ENCODE results near the gene ZNF22. TPM values are rescaled to one million over a fixed set of nuclear protein-coding genes. Genes with fewer than 3 reads are reported as not detected.

The ZNF22 gene
- total and polyA plus RNA-seq, 2 of the 4 experiments (the other 2 are of a cell fraction) = 10.6 to 12.4 TPM

DNA sequence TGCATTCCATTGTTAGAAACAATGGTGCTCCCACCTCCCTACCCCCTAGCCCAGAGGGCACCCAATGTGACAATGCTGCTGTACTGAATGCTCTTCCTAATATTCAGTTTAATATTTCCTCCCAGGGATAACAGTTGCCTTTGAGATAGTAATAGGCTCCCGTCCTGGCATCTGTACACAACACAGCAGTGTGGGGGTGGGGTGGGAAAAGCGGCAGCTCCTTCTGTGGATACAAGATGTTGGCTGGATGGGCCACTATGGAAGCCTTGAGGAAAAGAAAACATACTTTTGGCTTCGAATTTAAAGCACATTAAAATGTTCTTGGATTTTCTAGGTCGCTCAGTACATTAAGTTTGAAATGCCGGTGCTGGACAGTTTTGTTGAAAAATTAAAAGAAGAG, 9.2 kb upstream of the ZNF22 start:
- no TSS peak for BruUV-seq (replicated peaks)
- H4K5ac ChIP-seq (ENCODE audit: low read depth, low read length) = no peak overlapping the region
- H4K8ac ChIP-seq (ENCODE audit: low read depth in 2 of 2, low read length in 2 of 2) = no peak overlapping the region
- H2AK9ac ChIP-seq (replicated peaks; ENCODE audit: low read depth, low read length, poor library complexity) = no peak overlapping the region
- no peak overlapping the region; the same call in 1 of the 2 replicates for H3K18ac ChIP-seq (ENCODE audit: low read depth, low read length)
- H3K14ac ChIP-seq (replicated peaks; ENCODE audit: low read depth, low read length) = no peak overlapping the region; the same call in 1 of the 2 replicates
- no peaks in the 10 kb centered on the region for H3K9me3 ChIP-seq (ENCODE audit: control insufficient read depth, insufficient read depth, low read length)
- H3K79me1 ChIP-seq (ENCODE audit: low read depth in 1 of 2, low read length in 2 of 2) = peaks cover 0 to 8% of the 10 kb centered on the region in 2 experiments; a peak in 1 of 4 replicates
- H3K9me1 ChIP-seq (ENCODE audit: insufficient read depth, low read length) = peaks cover 40% of the 10 kb centered on the region
- H3K56ac ChIP-seq (ENCODE audit: extremely low read depth, insufficient read depth, low read length) = no peak overlapping the region
- H2BK120ac ChIP-seq (ENCODE audit: low read depth, low read length) = peak overlapping the region; percentile 99
- no peak overlapping the region for H3K9ac ChIP-seq (ENCODE audit: low read depth, low read length)
- intact Hi-C loops (cut with micrococcal nuclease) (no loop called here), dilution Hi-C loops (cut with HindIII; ENCODE audit: low sequenced_read_pairs, unreplicated experiment) (no loop called here), in situ Hi-C loops (cut with MboI; ENCODE audit: low sequenced_read_pairs) (loop anchor here (25.0 kb wide), 4 partner anchors 1021 to 1854 kb away; partner anchors contain the start of genes CSGALNACT2 and HNRNPF)
- peak overlapping the region; percentile 14 for H2BK5ac ChIP-seq (ENCODE audit: low read depth, low read length, poor library complexity, severe bottlenecking)
- peak overlapping the region; percentile 50; the same call in 1 of the 2 replicates for H3K4ac ChIP-seq (ENCODE audit: low read depth, low read length)
- peak overlapping the region; percentile 53; the same call in 1 of the 2 replicates for H2AK5ac ChIP-seq (ENCODE audit: low read depth, low read length)
- TF ChIP-seq NFE2L2 (IDR thresholded peaks at IDR 0.05; ENCODE audit: low read depth, low read length) (no peak), FOS (IDR thresholded peaks at IDR 0.05; ENCODE audit: low read depth, low read length) (no peak), RFX5 (IDR thresholded peaks at IDR 0.05; ENCODE audit: low read depth, low read length) (no peak), POLR2A (IDR thresholded peaks at IDR 0.05; ENCODE audit: low read depth, low read length) (no peak)
- no peaks in the 10 kb centered on the region for H3K27me3 ChIP-seq (ENCODE audit: control insufficient read depth, insufficient read depth, low read length)
- ChIA-PET POLR2A (ENCODE audit: unreplicated experiment) (no interaction called here), CTCF (no interaction called here)
- H3K36me3 ChIP-seq (ENCODE audit: control insufficient read depth, insufficient read depth, low read length) = peaks cover 11% of the 10 kb centered on the region; the same call in 1 of the 2 replicates
- H3K27ac ChIP-seq (ENCODE audit: insufficient read depth, low read length) = no peak overlapping the region
- peak overlapping the region; percentile 98 for H2BK20ac ChIP-seq (ENCODE audit: low read depth, low read length)
- ATAC-seq (ENCODE audit: low read depth) (no peak), DNase-seq (no peak)
- 83% methylated on average over 4 of the region's 5 CpGs; no CpG with 5 or more reads in 1 of the 2 experiments for WGBS, 2 experiments (ENCODE audit: extremely low coverage in 2 of 2, insufficient read length in 1 of 2)
- H3K4me2 ChIP-seq (ENCODE audit: low read depth, low read length) = no peak overlapping the region
- H2AFZ ChIP-seq (replicated peaks; ENCODE audit: low read length, poor library complexity) = no peak overlapping the region
- H3K4me3 ChIP-seq (ENCODE audit: insufficient read depth, low read depth, low read length) = no peak overlapping the region
- H4K91ac ChIP-seq (ENCODE audit: insufficient read depth, low read depth, low read length) = peak overlapping the region; percentile 98
- peaks cover 53% of the 10 kb centered on the region for H3K4me1 ChIP-seq (ENCODE audit: control insufficient read depth, insufficient read depth, low read length)
- H2BK15ac ChIP-seq (ENCODE audit: low read depth, low read length) = peak overlapping the region; percentile 97; the same call in 2 of the 3 replicates
- no peaks in the 10 kb centered on the region for H4K20me1 ChIP-seq (ENCODE audit: insufficient read depth, low read length)
- H3K23ac ChIP-seq (ENCODE audit: low read depth, low read length) = no peak overlapping the region

Data from IMR-90 (cell line).